ENCODE results near the gene ASTN2.

DNA sequence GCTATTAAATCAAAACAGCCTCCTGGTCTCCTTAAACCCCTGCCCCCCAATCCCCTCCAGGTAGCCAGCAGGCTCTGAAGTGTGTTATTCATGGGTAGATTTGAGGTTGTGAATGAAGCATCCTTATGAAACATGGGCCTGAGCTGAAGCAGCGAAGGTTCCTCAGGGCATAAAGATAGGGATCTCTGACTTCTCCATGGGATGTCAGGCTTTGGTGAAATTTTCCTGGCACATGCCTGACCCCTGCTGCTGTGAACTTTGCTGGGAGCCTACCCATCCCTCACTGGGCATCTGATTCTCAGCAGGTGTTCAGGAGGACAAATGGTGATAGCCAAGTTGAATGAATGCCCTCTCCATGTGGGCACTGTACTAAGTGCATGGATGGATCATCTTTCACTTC lies 250.3 kb downstream of the ASTN2 start:
- no peak for TF ChIP-seq RXRA (IDR thresholded peaks at IDR 0.05)
- no peak for TF ChIP-seq GABPA (IDR thresholded peaks at IDR 0.05 in 1 of 2, conservative IDR thresholded peaks at IDR 0.05 in 1 of 2)
- TF ChIP-seq, protein P1, sequence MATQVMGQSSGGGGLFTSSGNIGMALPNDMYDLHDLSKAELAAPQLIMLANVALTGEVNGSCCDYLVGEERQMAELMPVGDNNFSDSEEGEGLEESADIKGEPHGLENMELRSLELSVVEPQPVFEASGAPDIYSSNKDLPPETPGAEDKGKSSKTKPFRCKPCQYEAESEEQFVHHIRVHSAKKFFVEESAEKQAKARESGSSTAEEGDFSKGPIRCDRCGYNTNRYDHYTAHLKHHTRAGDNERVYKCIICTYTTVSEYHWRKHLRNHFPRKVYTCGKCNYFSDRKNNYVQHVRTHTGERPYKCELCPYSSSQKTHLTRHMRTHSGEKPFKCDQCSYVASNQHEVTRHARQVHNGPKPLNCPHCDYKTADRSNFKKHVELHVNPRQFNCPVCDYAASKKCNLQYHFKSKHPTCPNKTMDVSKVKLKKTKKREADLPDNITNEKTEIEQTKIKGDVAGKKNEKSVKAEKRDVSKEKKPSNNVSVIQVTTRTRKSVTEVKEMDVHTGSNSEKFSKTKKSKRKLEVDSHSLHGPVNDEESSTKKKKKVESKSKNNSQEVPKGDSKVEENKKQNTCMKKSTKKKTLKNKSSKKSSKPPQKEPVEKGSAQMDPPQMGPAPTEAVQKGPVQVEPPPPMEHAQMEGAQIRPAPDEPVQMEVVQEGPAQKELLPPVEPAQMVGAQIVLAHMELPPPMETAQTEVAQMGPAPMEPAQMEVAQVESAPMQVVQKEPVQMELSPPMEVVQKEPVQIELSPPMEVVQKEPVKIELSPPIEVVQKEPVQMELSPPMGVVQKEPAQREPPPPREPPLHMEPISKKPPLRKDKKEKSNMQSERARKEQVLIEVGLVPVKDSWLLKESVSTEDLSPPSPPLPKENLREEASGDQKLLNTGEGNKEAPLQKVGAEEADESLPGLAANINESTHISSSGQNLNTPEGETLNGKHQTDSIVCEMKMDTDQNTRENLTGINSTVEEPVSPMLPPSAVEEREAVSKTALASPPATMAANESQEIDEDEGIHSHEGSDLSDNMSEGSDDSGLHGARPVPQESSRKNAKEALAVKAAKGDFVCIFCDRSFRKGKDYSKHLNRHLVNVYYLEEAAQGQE (IDR thresholded peaks at IDR 0.05): no peak
- TF ChIP-seq, protein P2, sequence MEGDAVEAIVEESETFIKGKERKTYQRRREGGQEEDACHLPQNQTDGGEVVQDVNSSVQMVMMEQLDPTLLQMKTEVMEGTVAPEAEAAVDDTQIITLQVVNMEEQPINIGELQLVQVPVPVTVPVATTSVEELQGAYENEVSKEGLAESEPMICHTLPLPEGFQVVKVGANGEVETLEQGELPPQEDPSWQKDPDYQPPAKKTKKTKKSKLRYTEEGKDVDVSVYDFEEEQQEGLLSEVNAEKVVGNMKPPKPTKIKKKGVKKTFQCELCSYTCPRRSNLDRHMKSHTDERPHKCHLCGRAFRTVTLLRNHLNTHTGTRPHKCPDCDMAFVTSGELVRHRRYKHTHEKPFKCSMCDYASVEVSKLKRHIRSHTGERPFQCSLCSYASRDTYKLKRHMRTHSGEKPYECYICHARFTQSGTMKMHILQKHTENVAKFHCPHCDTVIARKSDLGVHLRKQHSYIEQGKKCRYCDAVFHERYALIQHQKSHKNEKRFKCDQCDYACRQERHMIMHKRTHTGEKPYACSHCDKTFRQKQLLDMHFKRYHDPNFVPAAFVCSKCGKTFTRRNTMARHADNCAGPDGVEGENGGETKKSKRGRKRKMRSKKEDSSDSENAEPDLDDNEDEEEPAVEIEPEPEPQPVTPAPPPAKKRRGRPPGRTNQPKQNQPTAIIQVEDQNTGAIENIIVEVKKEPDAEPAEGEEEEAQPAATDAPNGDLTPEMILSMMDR (IDR thresholded peaks at IDR 0.05; ENCODE audit: low read depth, low read length, missing input control): no peak
- TF ChIP-seq HNF4A (conservative IDR thresholded peaks at IDR 0.05): no peak
- TF ChIP-seq EGR1 (IDR thresholded peaks at IDR 0.05; ENCODE audit: low read depth in 2 of 2): no peak
- no peak for TF ChIP-seq RAD21 (IDR thresholded peaks at IDR 0.05)
- TF ChIP-seq HNF4G (IDR thresholded peaks at IDR 0.05): no peak
- TF ChIP-seq, protein P3, sequence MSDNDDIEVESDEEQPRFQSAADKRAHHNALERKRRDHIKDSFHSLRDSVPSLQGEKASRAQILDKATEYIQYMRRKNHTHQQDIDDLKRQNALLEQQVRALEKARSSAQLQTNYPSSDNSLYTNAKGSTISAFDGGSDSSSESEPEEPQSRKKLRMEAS (IDR thresholded peaks at IDR 0.05): no peak
- no peak for TF ChIP-seq JUND (IDR thresholded peaks at IDR 0.05)
- TF ChIP-seq TAF1 (conservative IDR thresholded peaks at IDR 0.05): no peak
- no peak for TF ChIP-seq SP1 (IDR thresholded peaks at IDR 0.05)
- TF ChIP-seq YY1 (IDR thresholded peaks at IDR 0.05): no peak
- no peak for TF ChIP-seq NR2F2 (IDR thresholded peaks at IDR 0.05)

Data from liver (tissue), 3 donors.